ENCODE data around the gene RAB1B.

The RAB1B gene

DNA sequence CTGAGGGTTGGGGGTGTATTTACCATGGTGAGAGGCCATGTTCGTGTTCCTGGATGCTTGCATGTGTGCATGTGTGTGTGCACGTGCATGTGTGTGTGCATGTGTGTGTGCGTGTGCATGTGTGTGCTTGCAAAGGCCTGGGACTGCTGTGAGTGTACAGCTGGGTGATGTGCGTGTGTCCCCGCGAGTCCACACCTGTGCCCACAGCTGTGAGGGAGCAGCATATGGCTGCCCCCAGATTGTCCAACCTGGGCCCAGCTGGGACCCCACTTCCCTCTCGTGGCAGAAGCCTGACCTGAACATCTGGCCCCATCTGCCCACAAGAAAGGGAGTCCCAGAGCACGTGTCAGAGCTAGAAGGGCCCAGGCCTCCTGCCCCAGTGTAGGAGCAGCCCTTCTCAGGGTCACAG is 56.8 kb downstream of the RAB1B start:
- DNase-seq: no peak

GRCh38 chr11:66326261-66327111 is 58.0 kb downstream of the RAB1B start:
- DNase-seq: no peak
